Limb (tissue), 2 donors: Measurements from ENCODE around the gene DTD1.
A peak's percentile ranks its signal among the peaks of the same experiment; 100 is the strongest.

Experiments used
- DNase-seq, 2 donors: peaks; one replicate each; pipeline ENCODE4 v3.0.0-alpha.2; 2016; ENCODE audit errors: extremely low spot score in 2 of 2

The DTD1 gene

DNA sequence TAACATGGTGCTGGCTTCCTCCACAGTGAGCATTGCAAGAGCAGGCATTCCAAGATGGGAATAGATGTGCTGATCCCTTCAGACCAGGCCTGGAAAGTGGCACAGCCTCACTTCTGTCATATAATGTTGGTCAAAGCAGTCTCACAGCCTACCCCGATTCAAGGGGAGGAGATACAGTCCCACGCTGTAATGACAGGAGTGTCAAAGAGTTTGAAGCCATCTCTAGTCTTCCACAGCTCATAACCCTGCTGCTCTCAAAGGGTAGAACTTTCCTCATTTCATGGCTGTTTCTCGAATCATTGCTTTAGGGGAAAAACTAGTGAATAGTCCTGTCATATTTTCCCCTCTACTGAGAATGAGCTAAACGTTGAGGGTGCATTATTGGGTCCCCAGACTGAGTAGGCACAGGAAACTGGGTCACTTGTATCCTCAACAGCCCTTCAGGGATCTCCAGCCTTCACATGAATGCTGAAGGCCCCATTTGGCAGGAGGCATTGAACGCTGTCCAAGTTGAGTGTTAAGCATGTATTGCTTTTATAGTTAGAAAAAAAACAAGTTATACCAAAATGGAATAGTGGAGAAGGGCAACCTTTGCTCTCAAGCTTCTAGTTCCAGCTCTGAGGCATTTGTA lies 27.3 kb downstream of the DTD1 start:
- no peak for DNase-seq

- DNase-seq = no peak
Measured at GRCh38 chr20:18621004-18621403, 33.1 kb downstream of the DTD1 start.

- DNase-seq = no peak
Measured at GRCh38 chr20:18623156-18623910, 35.5 kb downstream of the DTD1 start.

- no peak for DNase-seq
Measured at GRCh38 chr20:18624948-18625347, 37.1 kb downstream of the DTD1 start.

DNA sequence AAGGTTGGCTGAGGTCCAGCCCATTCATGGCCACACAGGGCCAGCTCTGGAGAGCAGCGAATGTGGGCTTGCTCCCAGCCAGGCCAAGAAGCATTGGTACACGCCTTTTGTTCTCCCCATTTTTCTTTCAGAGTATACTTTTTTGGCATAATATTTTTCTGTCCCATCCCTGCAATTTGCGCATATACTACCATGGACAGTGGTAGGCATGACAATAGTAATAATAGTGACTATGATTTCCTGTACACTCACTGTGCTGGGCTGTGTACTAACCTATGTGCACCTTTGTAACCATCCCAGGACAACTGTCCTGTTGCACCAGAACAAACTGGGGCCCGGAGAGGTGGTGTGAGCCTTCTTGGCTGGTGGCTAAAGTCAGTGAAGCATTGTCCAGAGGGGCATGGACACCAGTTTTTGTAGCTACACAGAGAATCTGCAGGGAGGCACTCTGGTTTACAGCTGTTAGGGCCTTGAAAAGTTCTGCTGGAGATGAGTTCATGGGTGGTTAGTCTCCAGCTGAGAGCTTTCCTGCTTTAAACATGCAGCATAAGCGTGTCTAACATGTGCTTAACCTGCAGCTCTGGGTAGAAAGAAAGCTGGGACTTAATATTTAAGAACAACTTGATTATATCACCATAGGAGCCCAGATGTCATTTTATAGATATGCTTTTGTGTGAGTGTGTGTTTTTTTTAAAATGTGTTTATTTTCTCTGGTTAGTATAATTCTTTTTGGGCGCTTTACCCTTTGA lies 38.2 kb downstream of the DTD1 start:
- DNase-seq = no peak

- no peak for DNase-seq
Measured at GRCh38 chr20:18628330-18628920, 40.6 kb downstream of the DTD1 start.

DNA sequence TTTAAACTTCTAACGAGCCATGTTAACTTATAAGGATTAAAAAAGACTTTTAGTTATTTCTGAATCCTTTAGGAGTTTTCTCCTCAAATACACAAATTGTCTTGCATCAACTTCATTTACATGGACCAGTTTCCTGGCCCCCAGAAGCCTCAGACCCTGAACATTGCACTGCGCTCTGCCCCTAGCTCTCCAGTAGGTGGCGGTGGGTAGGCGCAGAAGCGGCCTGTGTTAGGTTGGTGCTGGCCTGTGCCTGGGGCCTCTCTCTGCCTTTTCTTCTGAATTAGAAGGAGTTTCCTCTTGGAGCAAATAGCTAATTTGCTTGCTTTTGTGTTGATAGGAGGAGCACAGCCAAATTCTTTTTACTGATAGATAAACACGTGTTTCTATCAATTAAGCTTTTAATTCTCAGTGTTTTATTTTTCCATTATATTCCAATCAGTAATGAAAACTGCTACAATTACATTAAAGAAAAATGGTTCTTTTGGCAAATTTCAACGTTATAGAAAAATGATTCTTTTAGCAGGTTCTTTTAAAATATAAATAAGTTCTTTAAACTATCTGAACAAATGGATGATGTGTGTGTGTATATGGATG lies 44.4 kb downstream of the DTD1 start:
- peak; percentile 82 to 86 for DNase-seq

- DNase-seq = no peak
Measured at GRCh38 chr20:18633411-18633810, 45.6 kb downstream of the DTD1 start.

- DNase-seq = no peak
Measured at GRCh38 chr20:18634501-18634900, 46.6 kb downstream of the DTD1 start.

GRCh38 chr20:18635380-18635779 lies 47.5 kb downstream of the DTD1 start:
- no peak for DNase-seq

- DNase-seq = no peak
Measured at GRCh38 chr20:18637224-18637623, 49.4 kb downstream of the DTD1 start.

GRCh38 chr20:18638768-18639167 lies 50.9 kb downstream of the DTD1 start:
- no peak for DNase-seq

DNA sequence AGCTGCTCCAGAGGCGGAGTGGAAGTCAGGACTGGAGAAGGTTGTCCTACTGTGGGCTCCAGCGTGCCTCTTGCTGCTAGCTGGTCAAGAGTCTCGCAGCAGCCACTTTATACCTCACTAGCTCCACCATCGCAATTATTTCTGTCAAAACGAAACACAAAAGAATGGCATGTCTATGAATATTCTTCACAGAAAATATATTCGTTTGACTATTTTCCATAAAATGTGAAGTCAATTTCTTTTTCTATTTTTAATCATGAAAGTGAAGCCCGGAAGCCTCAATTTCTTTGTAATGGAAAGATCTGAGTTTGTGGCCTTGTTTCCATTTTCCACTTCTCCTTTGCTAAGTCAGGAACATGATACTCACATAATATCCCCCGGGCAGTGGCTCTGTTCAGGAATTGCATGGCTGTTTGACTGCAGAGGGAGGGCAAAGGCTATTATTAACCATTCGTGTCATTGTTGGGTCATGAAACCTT lies 51.7 kb downstream of the DTD1 start:
- peak in 1 of 2 donors; percentile 49 for DNase-seq

DNA sequence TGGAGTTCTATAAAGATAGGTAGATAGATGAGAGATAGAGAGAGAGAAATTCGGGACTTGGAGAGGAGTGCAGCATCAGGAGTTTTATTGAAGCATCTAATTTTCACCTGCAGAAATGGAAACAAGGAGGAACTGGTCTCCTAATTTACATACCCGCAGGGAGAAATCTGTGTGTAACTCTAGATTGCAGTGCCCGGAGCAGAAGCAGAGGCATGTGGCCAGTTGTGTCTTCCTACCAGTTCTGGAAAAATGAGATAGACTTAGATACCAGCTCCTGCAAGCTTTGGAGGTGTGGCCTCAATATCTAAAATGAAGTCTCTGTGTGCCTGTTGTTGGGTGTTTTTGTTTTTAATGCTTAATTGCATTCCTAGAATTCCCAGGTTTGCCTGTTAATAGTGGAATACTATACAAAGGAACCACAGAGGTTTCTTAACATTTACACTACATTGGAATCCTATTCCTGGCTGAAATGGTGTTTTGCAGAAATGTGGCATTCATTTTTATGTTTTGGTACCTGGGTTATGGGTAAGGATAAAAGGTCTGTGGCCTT lies 57.4 kb downstream of the DTD1 start:
- no peak for DNase-seq

DNA sequence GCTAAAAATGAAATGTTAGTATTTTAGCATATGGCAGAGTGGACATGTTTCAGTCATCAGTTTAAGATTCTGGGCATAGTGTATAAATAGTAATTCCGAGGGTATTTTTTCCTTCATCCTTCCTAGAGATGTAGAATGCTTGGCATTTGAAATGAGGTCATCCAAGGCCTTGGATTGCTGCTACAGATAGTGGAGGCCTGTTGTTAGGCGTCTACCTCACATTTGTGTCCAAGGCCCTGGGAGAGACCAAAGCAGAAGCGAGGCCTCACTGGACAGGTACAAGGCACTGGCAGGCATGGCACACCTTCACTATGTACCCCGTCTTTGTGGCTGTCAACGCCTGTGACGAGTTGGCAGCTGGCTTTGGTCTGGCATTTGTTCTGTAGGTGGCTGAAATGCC lies 58.0 kb downstream of the DTD1 start:
- DNase-seq = no peak

GRCh38 chr20:18647777-18648176 lies 59.9 kb downstream of the DTD1 start:
- no peak for DNase-seq

DNA sequence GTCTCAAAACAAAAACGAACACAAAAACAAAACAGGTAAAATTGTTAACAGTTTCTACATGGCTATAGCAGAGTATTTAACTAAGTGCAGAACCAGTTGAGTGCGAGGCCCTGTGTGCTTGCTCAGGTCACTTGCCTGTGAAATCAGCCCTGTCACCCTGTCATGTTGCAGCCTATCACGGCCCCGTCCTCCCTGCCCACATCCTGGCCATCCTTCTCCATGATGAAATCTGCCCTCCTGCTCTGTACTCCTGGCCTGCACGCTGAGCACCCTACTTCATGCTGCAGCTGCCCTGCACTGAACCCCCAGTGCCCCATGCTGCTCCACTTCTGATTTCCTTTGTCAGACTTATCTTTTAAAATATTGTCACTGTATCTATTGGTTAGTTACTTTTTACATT lies 62.4 kb downstream of the DTD1 start:
- DNase-seq = no peak

DNA sequence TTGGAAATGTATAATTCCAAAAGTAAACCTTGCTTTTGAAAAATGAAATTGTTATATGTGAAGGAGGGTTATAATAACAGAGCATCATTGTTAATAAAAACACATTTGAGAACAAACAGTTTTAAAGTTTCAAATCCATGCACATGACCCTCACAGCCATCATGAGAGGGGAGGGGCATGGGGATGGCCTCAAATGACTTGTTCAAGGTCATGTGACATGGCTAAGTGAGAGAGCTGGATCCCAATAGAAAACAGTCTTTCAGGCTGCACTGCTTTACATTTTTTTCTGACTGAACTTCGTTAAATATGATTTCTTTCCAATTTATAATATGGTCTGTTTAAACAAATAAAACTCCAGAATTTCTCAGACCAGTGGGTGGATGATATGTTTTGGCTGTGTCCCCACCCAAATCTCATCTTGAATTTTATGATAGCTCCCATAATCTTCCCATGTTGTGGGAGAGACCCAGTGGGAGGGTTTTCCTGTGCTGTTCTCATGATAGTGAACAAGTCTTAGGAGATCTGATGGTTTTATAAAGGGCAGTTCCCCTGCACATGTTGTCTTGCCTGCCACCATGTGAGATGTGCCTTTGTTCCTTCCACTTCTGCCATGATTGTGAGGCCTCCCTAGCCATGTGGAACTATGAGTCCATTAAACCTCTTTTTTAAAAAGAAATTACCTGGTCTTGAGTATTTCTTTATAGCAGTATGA lies 66.0 kb downstream of the DTD1 start:
- no peak for DNase-seq

- no peak for DNase-seq
Measured at GRCh38 chr20:18654448-18654773, 66.6 kb downstream of the DTD1 start.

- DNase-seq = no peak
Measured at GRCh38 chr20:18657575-18657974, 69.7 kb downstream of the DTD1 start.
